Adrenal gland (tissue), 5 donors: ENCODE measurements around the gene MMP8.

Experiments
- CTCF ChIP-seq, 6 experiments: fragments of 450-650 bp in 4 of 6; fragments of 200-600 bp in 2 of 6; sonication (generic) in 1 of 6; IDR thresholded peaks; 1 replicate in 5 of 6; 2 replicates in 1 of 6; pipeline versions ENCODE4 v1.5.1 to v1.8.0; 2016 to 2021; ENCODE audit warnings: antibody characterized with exemption in 6 of 6, mild to moderate bottlenecking in 2 of 6, moderate library complexity in 1 of 6
- POLR2A ChIP-seq, 2 donors: fragments of 450-650 bp; IDR thresholded peaks; one replicate each; pipeline ENCODE4 v1.6.1; 2017; ENCODE audit warnings: antibody characterized with exemption in 2 of 2, mild to moderate bottlenecking in 2 of 2, moderate library complexity in 1 of 2
- donor health status: DM: no; HTN: no; CAD: no.

- no peak for TF ChIP-seq CTCF (IDR thresholded peaks at IDR 0.05)
- no peak for TF ChIP-seq POLR2A (IDR thresholded peaks at IDR 0.05)
Observed at GRCh38 chr11:102705626-102706025, 19.1 kb downstream of the MMP8 start, which contains the start of gene MMP27.
